ENCODE results near the gene ABCG1. TPM values are rescaled to one million over a fixed set of nuclear protein-coding genes. Genes with fewer than 3 reads are reported as not detected.

The ABCG1 gene
- total and polyA plus RNA-seq, 2 of the 4 experiments (the other 2 are of a cell fraction), result 0.19 to 0.36 TPM

GRCh38 chr21:42265231-42265812, 46.4 kb downstream of the ABCG1 start:
- TF ChIP-seq SMC3 (IDR thresholded peaks at IDR 0.05; ENCODE audit: low read depth, low read length) (no peak), NFE2L2 (IDR thresholded peaks at IDR 0.05; ENCODE audit: low read depth, low read length) (no peak), FOS (IDR thresholded peaks at IDR 0.05; ENCODE audit: low read depth, low read length) (no peak), RCOR1 (IDR thresholded peaks at IDR 0.05; ENCODE audit: insufficient replicate concordance, low read length) (no peak), RFX5 (IDR thresholded peaks at IDR 0.05; ENCODE audit: low read depth, low read length) (no peak), MXI1 (IDR thresholded peaks at IDR 0.05; ENCODE audit: borderline replicate concordance, low read depth, low read length) (no peak), POLR2A (IDR thresholded peaks at IDR 0.05; ENCODE audit: low read depth, low read length) (no peak), RAD21 (IDR thresholded peaks at IDR 0.05; ENCODE audit: low read length) (no peak), ELK1 (IDR thresholded peaks at IDR 0.05; ENCODE audit: borderline replicate concordance, low read depth, low read length) (no peak)
- no TSS peak for BruUV-seq (replicated peaks)
- H4K8ac ChIP-seq (ENCODE audit: low read depth in 2 of 2, low read length in 2 of 2), result no peak overlapping the region
- no peak overlapping the region for H2AFZ ChIP-seq (replicated peaks; ENCODE audit: low read length, poor library complexity)
- dilution Hi-C loops (cut with HindIII; ENCODE audit: low sequenced_read_pairs, unreplicated experiment), result no loop called here
- H3K4me3 ChIP-seq (ENCODE audit: insufficient read depth, low read depth, low read length), result no peak overlapping the region
- no peak overlapping the region for H4K91ac ChIP-seq (ENCODE audit: insufficient read depth, low read depth, low read length)
- peaks cover 9% of the 10 kb centered on the region; the same call in 1 of the 2 replicates for H3K27me3 ChIP-seq (ENCODE audit: control insufficient read depth, insufficient read depth, low read length)
- no peak overlapping the region for H3K4me2 ChIP-seq (ENCODE audit: low read depth, low read length)
- ChIA-PET CTCF (no interaction called here), POLR2A (ENCODE audit: unreplicated experiment) (no interaction called here)
- H4K5ac ChIP-seq (ENCODE audit: low read depth, low read length), result no peak overlapping the region
- no peak overlapping the region for H3K9ac ChIP-seq (ENCODE audit: low read depth, low read length)
- H3K79me1 ChIP-seq (ENCODE audit: low read depth in 1 of 2, low read length in 2 of 2), result no peaks in the 10 kb centered on the region
- H2BK5ac ChIP-seq (ENCODE audit: low read depth, low read length, poor library complexity, severe bottlenecking), result no peak overlapping the region
- H2BK20ac ChIP-seq (ENCODE audit: low read depth, low read length), result no peak overlapping the region
- H3K27ac ChIP-seq (ENCODE audit: insufficient read depth, low read length), result no peak overlapping the region
- 0 out of 2 replicates have a peak, but pooled peaks cover 8% of the 10 kb centered on the region for H3K9me1 ChIP-seq (ENCODE audit: insufficient read depth, low read length)
- in situ Hi-C loops (cut with MboI; ENCODE audit: low sequenced_read_pairs), result no loop called here
- H4K20me1 ChIP-seq (ENCODE audit: insufficient read depth, low read length), result peaks cover 5% of the 10 kb centered on the region; the same call in 1 of the 2 replicates
- intact Hi-C loops (cut with micrococcal nuclease), result no loop called here
- H3K4me1 ChIP-seq (ENCODE audit: control insufficient read depth, insufficient read depth, low read length), result peaks cover 21% of the 10 kb centered on the region; the same call in 1 of the 2 replicates
- H2AK5ac ChIP-seq (ENCODE audit: low read depth, low read length), result no peak overlapping the region
- H3K23ac ChIP-seq (ENCODE audit: low read depth, low read length), result no peak overlapping the region
- H3K9me3 ChIP-seq (ENCODE audit: control insufficient read depth, insufficient read depth, low read length), result no peaks in the 10 kb centered on the region
- no peak overlapping the region for H2BK15ac ChIP-seq (ENCODE audit: low read depth, low read length)
- H3K56ac ChIP-seq (ENCODE audit: extremely low read depth, insufficient read depth, low read length), result no peak overlapping the region
- H3K36me3 ChIP-seq (ENCODE audit: control insufficient read depth, insufficient read depth, low read length), result no peaks in the 10 kb centered on the region
- H3K18ac ChIP-seq (ENCODE audit: low read depth, low read length), result no peak overlapping the region
- DNase-seq (no peak), ATAC-seq (ENCODE audit: low read depth) (no peak)
- H3K14ac ChIP-seq (replicated peaks; ENCODE audit: low read depth, low read length), result no peak overlapping the region
- WGBS, 2 experiments (ENCODE audit: extremely low coverage in 2 of 2, insufficient read length in 1 of 2), result no CpG with 5 or more reads among the region's 12 CpGs
- no peak overlapping the region for H2AK9ac ChIP-seq (replicated peaks; ENCODE audit: low read depth, low read length, poor library complexity)
- H2BK120ac ChIP-seq (ENCODE audit: low read depth, low read length), result no peak overlapping the region
- H3K4ac ChIP-seq (ENCODE audit: low read depth, low read length), result no peak overlapping the region
